Left ventricle myocardium superior (tissue), 1 donor: ENCODE measurements around the gene NR3C1. TPM values are rescaled to one million over a fixed set of nuclear protein-coding genes. Genes with fewer than 3 reads are reported as not detected.

Experiments
- ATAC-seq: fragments of 200-7000 bp; cut with Tn5 transposase; one replicate; pipeline ENCODE4 v1.9.1; 2020; ENCODE audit warnings: mild to moderate bottlenecking, moderate library complexity
- DNase-seq: peaks from one replicate; pipeline ENCODE4 v3.0.0-alpha.2; 2020
- intact Hi-C: fragments of 100-400 bp; cut with micrococcal nuclease; formaldehyde crosslinking; loops from one replicate; pipeline ENCODE4 v1.11.0; 2022
- total RNA-seq: library from RNA; stranded (reverse); fragmentation: NEBNext Ultra II Directional; extraction: Animal tissue kit (Norgen Biotek cat#: 25700); gene quantifications from one replicate; pipeline ENCODE4 v1.2.1, GENCODE V29; 2021
- donor health status: DM: no; HTN: yes; CAD: no; lungs with severe emphysema.

Gene NR3C1
- total RNA-seq, 1 donor from 2014 or later, result 53.0 TPM

GRCh38 chr5:143251946-143252345 is 151.5 kb downstream of the NR3C1 start:
- intact Hi-C loops, result no loop called here
- DNase-seq (no peak), ATAC-seq (no peak)

GRCh38 chr5:143251190-143251589 is 152.3 kb downstream of the NR3C1 start:
- intact Hi-C loops, result no loop called here
- ATAC-seq (no peak), DNase-seq (no peak)

GRCh38 chr5:143249851-143250250 is 153.6 kb downstream of the NR3C1 start:
- intact Hi-C loops, result no loop called here
- no peak for DNase-seq
- no peak for ATAC-seq

GRCh38 chr5:143248822-143249579 is 154.5 kb downstream of the NR3C1 start:
- intact Hi-C loops, result no loop called here
- ATAC-seq (peak; percentile 68), DNase-seq (no peak)

- DNase-seq, result no peak
- ATAC-seq, result no peak
- intact Hi-C loops, result no loop called here
These were observed 155.1 kb downstream of the NR3C1 start for GRCh38 chr5:143248391-143248790.

- ATAC-seq (no peak), DNase-seq (no peak)
- intact Hi-C loops, result no loop called here
These were observed 156.2 kb downstream of the NR3C1 start for GRCh38 chr5:143247134-143247815.

GRCh38 chr5:143245929-143246561 is 157.4 kb downstream of the NR3C1 start:
- DNase-seq (no peak), ATAC-seq (no peak)
- intact Hi-C loops, result no loop called here

- ATAC-seq (no peak), DNase-seq (no peak)
- intact Hi-C loops, result no loop called here
These were observed 158.5 kb downstream of the NR3C1 start for GRCh38 chr5:143244990-143245389.

GRCh38 chr5:143244000-143244736 is 159.3 kb downstream of the NR3C1 start:
- DNase-seq (peak; percentile 47), ATAC-seq (peak; percentile 94)
- intact Hi-C loops, result no loop called here

- intact Hi-C loops, result no loop called here
- ATAC-seq, result no peak
- DNase-seq, result no peak
These were observed 160.4 kb downstream of the NR3C1 start for GRCh38 chr5:143243103-143243502.

GRCh38 chr5:143241892-143242291 is 161.6 kb downstream of the NR3C1 start:
- DNase-seq, result no peak
- ATAC-seq, result no peak
- intact Hi-C loops, result no loop called here

GRCh38 chr5:143239882-143240518 is 163.5 kb downstream of the NR3C1 start:
- ATAC-seq (no peak), DNase-seq (no peak)
- intact Hi-C loops, result no loop called here

- no peak for DNase-seq
- intact Hi-C loops, result no loop called here
- ATAC-seq, result no peak
These were observed 164.9 kb downstream of the NR3C1 start for GRCh38 chr5:143238620-143239019.

- intact Hi-C loops, result no loop called here
- no peak for DNase-seq
These were observed 165.8 kb downstream of the NR3C1 start for GRCh38 chr5:143237664-143238063.

GRCh38 chr5:143236682-143237081 is 166.8 kb downstream of the NR3C1 start:
- intact Hi-C loops, result no loop called here
- DNase-seq (no peak), ATAC-seq (no peak)

More at GRCh38 chr5:143237664-143238063, 165.8 kb downstream of the NR3C1 start:
- no peak for ATAC-seq

GRCh38 chr5:143235423-143235822 is 168.1 kb downstream of the NR3C1 start:
- intact Hi-C loops, result no loop called here
- DNase-seq, result no peak
- no peak for ATAC-seq

GRCh38 chr5:143234162-143234842 is 169.2 kb downstream of the NR3C1 start:
- ATAC-seq (no peak), DNase-seq (no peak)
- intact Hi-C loops, result no loop called here

GRCh38 chr5:143233031-143233430 is 170.5 kb downstream of the NR3C1 start:
- intact Hi-C loops, result no loop called here
- ATAC-seq (no peak), DNase-seq (no peak)
